Loucy (cell line): ENCODE measurements around the gene AUNIP.

Experiments used
- H2AFZ ChIP-seq: fragments of 200-600 bp; sonication (generic); 2 replicates; pipeline ENCODE4 v1.6.0; 2016; ENCODE audit warnings: antibody characterized with exemption, mild to moderate bottlenecking, low read length, moderate library complexity
- H3F3A ChIP-seq: fragments of 200-600 bp; 2 replicates; pipeline ENCODE4 v1.6.0; 2016; ENCODE audit warnings: antibody characterized with exemption, low read depth, mild to moderate bottlenecking
- H3K27me3 ChIP-seq: fragments of 200-600 bp; sonication (generic); 2 replicates; pipeline ENCODE4 v1.6.1; 2014; ENCODE audit warnings: low read length, mild to moderate bottlenecking; ENCODE audit not compliant: insufficient read depth, poor library complexity, severe bottlenecking
- H3K36me3 ChIP-seq: fragments of 200-600 bp; sonication (generic); 2 replicates; pipeline ENCODE4 v1.6.1; 2016; ENCODE audit warnings: low read length; ENCODE audit not compliant: insufficient read depth
- H3K4me1 ChIP-seq: fragments of 200-600 bp; sonication (generic); 2 replicates; pipeline ENCODE4 v1.5.1; 2014; ENCODE audit warnings: low read length, mild to moderate bottlenecking; ENCODE audit not compliant: insufficient read depth, poor library complexity, severe bottlenecking
- H3K4me2 ChIP-seq: fragments of 200-600 bp; sonication (generic); 2 replicates; pipeline ENCODE4 v1.6.0; 2014; ENCODE audit warnings: antibody characterized with exemption, low read length, low read depth, mild to moderate bottlenecking; ENCODE audit not compliant: poor library complexity, severe bottlenecking
- H3K4me3 ChIP-seq: fragments of 200-600 bp; sonication (generic); 2 replicates; pipeline ENCODE4 v1.5.1; 2014; ENCODE audit warnings: low read length, mild to moderate bottlenecking, mixed read lengths; ENCODE audit not compliant: poor library complexity, severe bottlenecking
- H3K79me2 ChIP-seq: fragments of 200-600 bp; sonication (generic); 2 replicates; pipeline ENCODE4 v1.6.1; 2014; ENCODE audit warnings: low read length; ENCODE audit not compliant: insufficient read depth
- H3K9ac ChIP-seq: fragments of 200-600 bp; sonication (generic); 2 replicates; pipeline ENCODE4 v1.6.0; 2014; ENCODE audit warnings: mild to moderate bottlenecking, low read depth, low read length, moderate library complexity; ENCODE audit not compliant: poor library complexity, severe bottlenecking
- H3K9me2 ChIP-seq: fragments of 200-600 bp; sonication (generic); replicated peaks from 2 replicates; pipeline ENCODE4 v1.6.1; 2016; ENCODE audit warnings: low read depth, low read length, mixed read lengths
- H3K9me3 ChIP-seq: fragments of 200-600 bp; sonication (generic); 2 replicates; pipeline ENCODE4 v1.6.1; 2014; ENCODE audit warnings: mild to moderate bottlenecking, antibody characterized with exemption, low read length, low read depth; ENCODE audit not compliant: insufficient read depth
- H4K20me1 ChIP-seq: fragments of 200-600 bp; sonication (generic); 2 replicates; pipeline ENCODE4 v1.6.0; 2014; ENCODE audit warnings: antibody characterized with exemption, low read length, mild to moderate bottlenecking; ENCODE audit not compliant: insufficient read depth, poor library complexity, severe bottlenecking
- EZH2phosphoT487 ChIP-seq: fragments of 200-600 bp; IDR thresholded peaks from 2 replicates; pipeline ENCODE4 v1.6.1; 2018; ENCODE audit warnings: antibody characterized with exemption, mild to moderate bottlenecking, moderate library complexity, borderline replicate concordance
- TF ChIP-seq, protein P1 (sequence below): fragments of 200-600 bp; sonication (generic); conservative IDR thresholded peaks from 2 replicates; pipeline ENCODE4 v1.5.1; 2014; ENCODE audit warnings: mild to moderate bottlenecking, antibody characterized with exemption, low read length

Gene AUNIP

DNA sequence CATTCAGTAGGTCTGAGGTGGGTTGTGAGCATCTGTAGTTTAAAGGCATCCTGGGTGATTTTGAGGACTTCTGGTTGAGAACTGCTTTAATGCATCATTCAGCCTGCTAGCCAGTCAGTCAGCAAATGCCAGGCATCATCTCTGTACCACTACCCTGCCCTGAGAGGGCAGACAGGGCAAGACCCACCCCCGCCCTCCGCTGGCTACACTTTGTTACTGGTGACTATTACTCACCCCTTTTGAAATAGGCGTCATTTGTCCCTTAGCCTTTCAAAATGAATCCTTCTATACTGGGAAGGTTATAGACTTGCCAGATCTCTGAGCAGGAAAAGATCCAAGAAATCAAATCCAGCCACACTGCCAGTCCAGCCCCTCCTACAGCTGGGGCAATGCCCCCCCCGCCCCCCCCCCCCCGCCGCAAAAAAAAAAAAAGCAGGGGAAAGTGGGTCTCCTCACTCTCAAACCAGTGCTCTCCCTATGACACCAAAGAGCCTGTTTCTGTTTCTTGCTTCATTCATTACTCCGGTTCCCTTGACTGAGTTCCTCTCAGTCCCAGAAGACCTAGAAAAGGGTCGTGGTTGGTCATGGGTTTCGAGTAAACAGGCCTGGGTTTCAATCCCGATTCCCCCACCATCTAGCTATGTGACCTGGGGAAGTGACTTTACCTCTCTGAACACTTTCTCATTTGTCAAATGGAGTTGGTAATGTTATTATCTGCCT, 54.9 kb downstream of the AUNIP start:
- H3K4me1 ChIP-seq: no peaks in the 10 kb centered on the region
- peaks cover 11% of the 10 kb centered on the region for H3K27me3 ChIP-seq
- no peaks in the 10 kb centered on the region for H3K9me2 ChIP-seq
- H3K36me3 ChIP-seq: no peaks in the 10 kb centered on the region
- no peaks in the 10 kb centered on the region for H3F3A ChIP-seq
- TF ChIP-seq, protein P1, sequence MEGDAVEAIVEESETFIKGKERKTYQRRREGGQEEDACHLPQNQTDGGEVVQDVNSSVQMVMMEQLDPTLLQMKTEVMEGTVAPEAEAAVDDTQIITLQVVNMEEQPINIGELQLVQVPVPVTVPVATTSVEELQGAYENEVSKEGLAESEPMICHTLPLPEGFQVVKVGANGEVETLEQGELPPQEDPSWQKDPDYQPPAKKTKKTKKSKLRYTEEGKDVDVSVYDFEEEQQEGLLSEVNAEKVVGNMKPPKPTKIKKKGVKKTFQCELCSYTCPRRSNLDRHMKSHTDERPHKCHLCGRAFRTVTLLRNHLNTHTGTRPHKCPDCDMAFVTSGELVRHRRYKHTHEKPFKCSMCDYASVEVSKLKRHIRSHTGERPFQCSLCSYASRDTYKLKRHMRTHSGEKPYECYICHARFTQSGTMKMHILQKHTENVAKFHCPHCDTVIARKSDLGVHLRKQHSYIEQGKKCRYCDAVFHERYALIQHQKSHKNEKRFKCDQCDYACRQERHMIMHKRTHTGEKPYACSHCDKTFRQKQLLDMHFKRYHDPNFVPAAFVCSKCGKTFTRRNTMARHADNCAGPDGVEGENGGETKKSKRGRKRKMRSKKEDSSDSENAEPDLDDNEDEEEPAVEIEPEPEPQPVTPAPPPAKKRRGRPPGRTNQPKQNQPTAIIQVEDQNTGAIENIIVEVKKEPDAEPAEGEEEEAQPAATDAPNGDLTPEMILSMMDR: 0 out of 2 replicates have a peak, but pooled peaks have one; percentile 10
- no peak for TF ChIP-seq EZH2phosphoT487
- no peaks in the 10 kb centered on the region for H4K20me1 ChIP-seq
- H2AFZ ChIP-seq: no peak overlapping the region
- H3K4me2 ChIP-seq: no peak overlapping the region
- no peak overlapping the region for H3K4me3 ChIP-seq
- H3K9ac ChIP-seq: no peak overlapping the region
- H3K79me2 ChIP-seq: no peaks in the 10 kb centered on the region
- H3K9me3 ChIP-seq: no peaks in the 10 kb centered on the region

DNA sequence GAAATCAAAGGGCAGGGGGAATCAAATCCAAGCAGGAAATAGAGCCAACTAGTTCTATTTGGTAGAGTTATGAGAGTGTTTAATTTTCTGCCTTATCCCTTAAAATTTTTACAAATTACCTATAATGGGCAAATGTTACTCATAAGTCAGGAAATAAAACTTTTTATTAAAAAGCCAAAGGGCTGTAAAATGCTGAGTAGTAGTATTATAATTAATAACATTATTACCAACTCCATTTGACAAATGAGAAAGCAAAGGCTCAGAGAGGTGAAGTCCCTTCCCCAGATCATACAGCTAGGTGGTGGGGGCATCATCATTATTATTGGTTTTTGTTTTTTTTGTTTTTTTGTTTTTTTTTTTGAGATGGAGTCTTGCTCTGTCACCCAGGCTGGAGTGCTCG, 55.9 kb downstream of the AUNIP start:
- Histone ChIP-seq H3K36me3 (no peaks in the 10 kb centered on the region), H3K4me2 (no peak overlapping the region), H3K79me2 (no peaks in the 10 kb centered on the region), H2AFZ (no peak overlapping the region), H3K9me3 (no peaks in the 10 kb centered on the region), H3K4me3 (no peak overlapping the region), H3K9ac (no peak overlapping the region), H3K4me1 (no peaks in the 10 kb centered on the region), H3K9me2 (no peaks in the 10 kb centered on the region), H3K27me3 (peaks cover 11% of the 10 kb centered on the region), H4K20me1 (no peaks in the 10 kb centered on the region), H3F3A (no peaks in the 10 kb centered on the region)
- TF ChIP-seq, protein P1: no peak
- TF ChIP-seq EZH2phosphoT487: no peak

DNA sequence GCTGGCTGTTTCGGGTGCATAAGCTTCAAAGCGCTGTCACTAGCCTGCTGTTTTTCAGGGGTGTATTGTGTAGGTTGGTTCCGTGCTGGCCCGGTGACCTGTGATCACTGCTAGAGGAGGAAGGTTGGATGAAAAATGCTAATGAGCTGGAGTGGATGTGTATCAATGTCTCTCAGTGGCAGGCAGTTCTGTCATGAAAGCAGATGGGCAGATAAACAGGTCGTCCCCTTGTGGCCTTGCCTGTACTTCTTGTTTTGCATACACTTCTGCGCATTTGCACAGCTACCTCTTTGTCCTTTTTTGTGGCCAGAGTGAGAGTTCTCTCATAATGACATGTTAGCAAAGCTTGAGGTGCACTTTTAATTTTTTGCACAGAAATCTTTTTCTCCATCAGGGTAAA, 56.3 kb downstream of the AUNIP start:
- Histone ChIP-seq H3K4me3 (no peak overlapping the region), H3K4me2 (no peak overlapping the region), H3K4me1 (no peaks in the 10 kb centered on the region), H3K9me2 (no peaks in the 10 kb centered on the region), H3K79me2 (no peaks in the 10 kb centered on the region), H3K9me3 (no peaks in the 10 kb centered on the region), H3K27me3 (peaks cover 11% of the 10 kb centered on the region), H3F3A (no peaks in the 10 kb centered on the region), H4K20me1 (no peaks in the 10 kb centered on the region), H2AFZ (no peak overlapping the region), H3K9ac (no peak overlapping the region), H3K36me3 (no peaks in the 10 kb centered on the region)
- TF ChIP-seq, protein P1: no peak
- TF ChIP-seq EZH2phosphoT487: no peak
